ENCODE measurements around the gene OCA2.
"Not testable (repeated sequence)": the region's sequence is repeated elsewhere in the genome, so short reads cannot be mapped to it uniquely, and the experiment has no call there.

OCA2 gene

DNA sequence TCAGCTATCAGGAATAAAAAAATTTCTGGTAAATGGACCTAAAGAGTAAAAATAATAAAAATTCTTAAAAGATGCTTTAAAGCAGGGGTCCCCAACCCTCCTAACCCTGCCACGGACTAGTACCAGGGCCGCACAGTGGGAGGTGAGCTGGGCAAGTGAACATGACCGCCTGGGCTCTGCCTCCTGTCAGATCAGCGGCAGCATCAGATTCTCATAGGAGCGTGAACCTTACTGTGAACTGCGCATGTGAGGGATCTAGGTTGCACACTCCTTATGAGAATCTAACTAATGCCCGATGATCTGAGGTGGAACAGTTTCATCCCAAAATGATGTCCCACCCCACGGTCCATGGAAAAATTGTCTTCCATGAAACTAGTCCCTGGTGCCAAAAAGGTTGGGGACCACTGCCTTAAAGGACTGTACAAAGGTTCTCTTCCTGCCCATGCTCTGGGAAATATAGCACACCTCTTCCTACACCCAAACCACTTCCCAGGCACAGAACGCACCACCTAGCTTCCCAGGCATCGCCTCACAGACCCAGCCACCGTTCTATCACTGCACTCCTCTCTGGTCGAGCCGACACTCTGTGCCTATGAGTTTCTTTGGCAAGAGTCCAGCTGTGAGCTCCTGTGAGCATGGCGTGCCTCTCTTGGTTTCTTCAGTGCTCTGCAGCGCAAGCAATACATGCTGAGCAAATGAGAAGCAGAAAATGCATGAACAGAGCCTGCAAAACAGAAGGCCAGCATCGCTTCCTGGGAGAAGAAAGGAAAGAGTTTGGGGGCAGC is 104.9 kb downstream of the OCA2 start:
- no peak for ATAC-seq

DNA sequence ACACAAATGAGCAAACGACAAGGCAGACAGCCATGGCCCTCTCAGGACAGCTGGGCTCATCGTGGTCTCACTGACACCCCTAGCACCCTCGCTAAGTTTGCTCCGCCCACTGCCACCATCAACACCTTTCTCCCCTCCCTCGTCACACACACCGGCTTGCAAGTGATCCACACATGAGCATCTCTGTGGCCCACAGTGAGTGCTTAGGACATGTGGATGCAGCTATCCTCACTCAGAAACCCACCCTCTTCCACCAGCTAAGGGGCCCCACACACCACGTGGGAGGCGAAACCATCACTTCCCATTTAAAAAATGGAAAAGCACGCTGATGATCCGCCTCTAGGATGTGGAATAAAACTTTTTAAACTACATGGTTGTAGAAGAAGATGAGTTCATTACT is 105.6 kb downstream of the OCA2 start:
- no peak for ATAC-seq

DNA sequence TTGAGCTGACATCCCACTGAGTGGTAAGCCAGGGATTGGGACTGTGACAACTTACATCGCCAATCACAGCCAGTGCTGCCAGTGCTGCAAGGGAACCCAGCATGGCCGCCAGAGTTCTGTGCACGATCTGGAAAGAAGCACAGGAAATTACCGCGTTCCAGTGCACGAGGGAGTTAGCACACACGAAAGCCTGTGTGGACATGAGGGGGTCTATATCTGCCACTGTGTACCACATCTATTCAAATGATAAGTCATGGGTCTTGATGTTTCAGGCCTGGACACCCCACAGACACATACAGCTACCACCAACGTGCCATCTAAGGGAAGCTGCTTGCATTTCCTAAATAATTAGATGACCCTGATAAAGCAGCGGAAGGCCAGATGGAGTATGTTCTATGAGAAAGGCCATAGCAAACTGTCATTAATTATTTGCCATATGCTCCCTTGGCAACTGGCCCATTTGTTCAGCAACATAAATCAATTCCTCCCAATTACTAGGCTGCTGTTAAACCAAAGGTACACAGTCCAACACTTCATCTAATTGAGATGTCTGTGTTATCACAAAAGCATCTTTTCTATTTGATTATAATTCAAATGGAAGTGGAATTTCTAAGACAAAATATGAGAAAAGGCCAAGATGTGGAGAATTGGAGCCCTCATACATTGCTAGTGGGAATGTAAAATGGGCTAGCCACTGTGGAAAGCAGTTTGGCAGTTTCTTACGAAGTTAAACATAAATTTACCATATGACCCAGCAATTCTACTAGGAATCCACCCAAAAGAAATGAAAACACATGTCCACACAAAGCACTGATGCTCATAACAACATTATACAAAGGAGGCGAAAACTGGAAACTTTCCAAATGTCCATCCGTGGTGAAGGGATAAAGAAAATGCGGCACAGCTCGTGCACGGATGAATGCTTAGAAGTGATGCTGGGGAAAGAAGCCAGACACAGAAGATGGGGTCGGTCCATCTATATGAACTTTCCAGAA is 108.3 kb downstream of the OCA2 start:
- no peak for ATAC-seq

DNA sequence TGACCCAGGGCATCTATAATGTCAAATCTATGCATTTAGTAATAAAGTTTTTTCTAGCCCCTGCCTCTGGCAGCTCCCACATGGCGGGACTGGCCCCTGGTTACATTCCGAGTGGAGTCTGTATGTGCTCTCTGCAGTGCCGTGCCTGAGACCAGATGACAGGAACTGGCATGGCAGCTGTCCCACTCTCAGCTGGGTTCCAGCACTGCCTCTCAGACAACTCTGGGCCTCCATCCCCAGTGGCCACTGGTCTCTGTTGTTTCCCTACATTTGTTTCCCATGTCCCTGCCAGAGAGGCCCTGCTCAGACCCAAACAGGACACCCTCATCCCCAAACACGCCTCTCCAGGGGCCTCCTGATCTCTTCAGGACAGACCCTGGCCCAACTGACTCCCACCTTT is 109.3 kb downstream of the OCA2 start:
- ATAC-seq: no peak

DNA sequence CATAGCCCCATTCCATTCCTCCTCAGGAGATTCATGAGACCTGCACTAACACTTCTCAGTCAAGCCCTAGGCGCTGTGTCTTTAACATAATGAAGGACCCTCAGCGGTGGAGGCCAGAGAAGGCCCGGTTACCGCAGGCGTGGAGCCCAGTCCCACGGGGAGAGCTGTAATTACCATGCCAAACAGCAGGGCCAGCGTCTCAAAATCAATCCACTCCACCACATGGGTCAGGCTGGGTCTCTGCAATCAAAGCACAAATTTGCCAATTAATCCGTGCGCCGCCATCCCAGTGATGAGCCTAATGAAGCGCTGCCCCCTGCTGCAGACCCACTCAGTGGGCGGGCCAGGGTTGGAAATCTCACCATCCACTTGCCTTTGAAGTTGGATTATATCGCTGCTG is 109.7 kb downstream of the OCA2 start:
- no peak for ATAC-seq

DNA sequence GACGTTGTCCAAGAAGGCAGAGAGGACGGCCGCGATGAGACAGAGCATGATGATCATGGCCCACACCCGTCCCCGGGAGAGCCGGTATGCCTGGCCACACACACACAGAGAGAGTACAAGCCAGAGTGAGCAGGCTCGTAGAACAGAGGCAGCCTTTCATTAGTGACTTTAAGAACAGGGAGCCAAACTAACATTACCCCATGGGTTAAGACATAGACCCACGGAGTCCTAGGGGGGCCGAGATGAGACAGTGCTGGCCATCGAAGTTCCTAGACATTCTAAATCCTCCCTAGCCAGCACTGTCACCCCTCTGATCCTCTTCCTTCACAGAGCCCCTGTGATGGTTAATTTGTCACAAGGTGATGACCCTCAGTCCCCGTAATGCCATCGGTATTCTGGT is 114.0 kb downstream of the OCA2 start:
- no peak for ATAC-seq

DNA sequence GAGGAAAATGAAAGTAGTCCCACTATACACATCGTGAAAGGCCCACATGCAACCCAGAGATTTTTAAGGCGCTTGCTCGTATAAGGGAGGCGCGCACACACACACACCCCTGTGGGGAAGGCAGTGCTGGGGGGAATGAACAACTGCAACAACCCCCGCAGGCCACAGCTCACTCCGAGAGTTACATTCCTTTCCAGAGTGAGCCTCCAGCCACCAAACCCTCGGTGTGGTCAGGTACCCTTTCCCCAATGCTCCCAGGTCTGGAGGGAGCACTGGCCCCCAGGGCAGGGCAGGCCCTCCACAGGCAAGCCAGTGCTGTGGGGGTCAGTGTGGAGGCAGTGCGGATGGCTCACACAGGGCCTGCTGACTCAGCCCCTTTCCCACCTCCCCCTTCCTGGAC is 115.6 kb downstream of the OCA2 start:
- no peak for ATAC-seq

DNA sequence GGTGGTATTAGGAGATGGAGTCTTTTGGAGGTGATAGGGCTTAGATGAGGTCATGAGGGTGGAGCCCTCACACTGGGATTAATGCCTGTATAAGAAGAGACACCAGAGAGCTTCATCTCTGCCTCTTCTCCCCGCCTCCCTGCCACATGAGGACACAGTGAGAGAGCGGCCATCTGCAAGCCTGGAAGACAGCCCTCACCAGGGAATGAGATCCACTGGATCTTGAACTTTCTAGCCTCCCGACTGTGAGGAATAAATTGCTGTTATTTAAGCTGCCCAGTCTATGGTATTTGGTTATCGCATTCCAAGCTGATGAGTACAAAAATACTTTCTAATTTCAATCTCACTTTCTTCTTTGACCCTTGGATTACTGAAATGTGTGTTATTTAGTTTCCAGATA is 121.4 kb downstream of the OCA2 start:
- ATAC-seq: no peak

DNA sequence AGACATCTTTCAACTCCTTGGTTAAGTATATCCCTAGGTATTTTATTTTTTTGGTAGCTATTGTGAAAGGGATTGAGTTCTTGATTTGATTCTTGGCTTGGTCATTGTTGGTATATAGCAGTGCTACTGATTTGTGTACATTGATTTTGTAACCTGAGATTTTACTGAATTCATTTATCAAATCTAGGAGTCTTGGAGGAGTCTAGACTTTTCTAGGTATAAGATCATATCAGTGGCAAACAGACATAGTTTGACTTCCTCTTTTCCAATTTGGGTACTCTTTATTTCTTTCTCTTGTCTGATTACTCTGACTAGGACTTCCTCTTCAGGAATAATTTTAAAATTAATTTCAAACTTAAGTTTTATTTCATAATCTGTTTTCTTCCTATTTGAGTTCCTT is 125.2 kb downstream of the OCA2 start:
- no peak for ATAC-seq

DNA sequence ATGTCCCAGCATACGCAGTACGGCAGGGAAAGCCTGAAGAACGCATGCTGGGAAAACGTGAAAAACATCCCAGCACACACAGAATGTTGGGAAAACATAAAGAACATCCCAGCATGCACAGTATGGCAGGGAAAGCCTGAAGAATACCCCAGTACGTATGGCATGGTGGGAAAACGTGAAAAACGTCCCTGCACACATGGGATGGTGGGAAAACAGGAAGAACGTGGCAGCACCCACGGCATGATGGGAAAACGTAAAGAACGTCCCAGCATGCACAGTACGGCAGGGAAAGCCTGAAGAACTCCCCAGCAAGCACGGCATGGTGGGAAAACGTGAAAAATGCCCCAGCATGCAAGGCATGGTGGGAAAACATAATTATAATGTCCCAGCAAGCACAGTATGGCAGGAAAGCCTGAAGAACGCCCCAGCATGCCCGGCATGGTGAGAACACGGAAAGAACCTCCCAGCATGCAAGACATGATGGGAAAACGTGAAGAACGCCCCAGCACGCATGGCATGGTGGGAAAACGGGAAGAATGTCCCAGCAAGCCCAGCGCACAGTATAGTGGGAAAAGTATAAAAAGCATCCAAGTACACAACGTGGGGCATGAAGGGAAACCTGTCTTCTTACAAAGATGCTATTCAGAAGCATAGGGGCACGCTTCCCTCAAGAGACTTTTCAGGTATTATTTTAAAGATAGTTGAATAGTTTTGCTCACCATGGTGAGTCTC is 128.3 kb downstream of the OCA2 start:
- no peak for ATAC-seq

DNA sequence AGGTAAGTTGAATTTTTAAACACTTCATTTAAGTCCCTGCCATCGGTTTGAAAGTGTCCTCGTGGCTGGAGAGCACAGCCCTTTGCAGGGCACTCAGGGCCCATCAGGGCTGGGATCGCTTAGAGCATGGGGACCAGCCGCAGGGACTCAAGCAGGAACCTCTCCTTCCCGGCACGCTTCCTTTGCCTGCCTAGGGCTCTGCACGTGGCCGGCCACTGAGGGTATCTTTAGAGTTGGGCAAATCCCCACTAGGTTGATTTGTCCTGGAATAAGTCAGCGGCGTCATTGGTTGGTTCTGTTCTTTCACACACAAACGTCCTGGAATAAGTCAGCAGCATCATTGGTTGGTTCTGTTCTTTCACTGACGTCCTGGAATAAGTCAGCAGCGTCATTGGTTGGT is 131.6 kb downstream of the OCA2 start:
- ATAC-seq: no peak

DNA sequence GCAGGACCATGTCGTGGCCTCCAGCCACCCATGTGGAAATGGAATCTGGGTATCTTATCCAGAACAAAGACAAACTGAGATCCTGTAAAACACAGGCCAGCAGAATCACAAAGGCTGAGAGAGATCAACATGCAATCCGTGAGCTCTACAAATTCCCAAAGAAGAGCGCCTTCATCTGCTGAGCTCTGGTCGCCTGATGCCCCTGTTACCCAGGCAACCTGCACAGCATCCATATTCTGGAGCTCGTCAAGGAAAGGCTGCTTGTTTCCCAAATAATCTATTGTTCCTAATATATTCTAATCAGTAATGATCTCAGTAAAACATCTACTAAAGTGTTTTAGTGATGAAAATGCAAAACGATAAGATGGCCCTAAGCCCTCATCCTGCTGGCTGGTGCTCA is 133.6 kb downstream of the OCA2 start:
- no peak for ATAC-seq

DNA sequence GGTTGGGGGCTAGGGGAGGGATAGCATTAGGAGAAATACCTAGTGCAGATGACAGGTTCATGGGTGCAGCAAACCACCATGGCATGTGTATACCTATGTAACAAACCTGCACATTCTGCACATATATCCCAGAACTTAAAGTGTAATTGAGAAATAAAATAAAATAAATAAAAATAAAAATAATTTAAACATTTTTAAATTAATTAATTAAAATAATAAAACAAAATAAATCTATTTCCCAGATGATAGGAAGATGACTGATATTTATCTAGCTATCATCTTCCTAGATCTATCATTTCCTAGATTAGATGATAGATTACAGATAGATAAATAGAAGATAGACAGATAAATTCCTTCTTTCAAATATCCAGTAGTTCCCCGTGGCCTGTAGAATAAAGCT is 137.3 kb downstream of the OCA2 start:
- ATAC-seq: no peak

DNA sequence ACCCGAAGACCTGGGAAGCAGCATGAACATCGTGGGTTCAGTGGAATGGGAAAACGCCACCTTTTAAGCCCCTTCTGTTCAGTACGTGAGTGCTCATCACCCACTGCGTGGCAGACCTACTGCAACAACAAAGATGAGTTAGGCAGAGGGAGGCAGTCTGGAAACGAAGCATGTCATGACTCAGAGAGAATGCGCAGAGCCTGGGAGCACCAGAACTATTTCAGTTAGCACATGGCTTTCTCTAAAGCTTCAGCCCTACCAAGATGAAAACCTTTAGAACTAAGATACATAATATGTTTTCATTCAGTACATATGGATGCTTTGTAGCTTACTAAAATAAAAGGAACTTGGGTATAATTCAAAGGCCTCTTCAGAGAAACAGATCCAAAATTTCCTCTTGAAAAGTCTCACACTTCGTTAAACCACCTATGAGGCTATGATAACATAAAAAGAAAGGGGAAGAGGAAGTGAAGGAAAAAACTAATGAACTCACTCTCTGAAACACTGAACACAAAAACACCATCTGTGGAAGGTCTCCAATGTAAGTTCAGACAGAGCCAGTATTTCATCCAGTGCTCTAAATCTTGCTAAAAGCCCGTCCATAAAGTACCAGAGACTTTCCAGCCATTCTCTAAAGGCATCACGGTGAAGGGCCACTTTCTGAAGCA is 140.1 kb downstream of the OCA2 start:
- no peak for ATAC-seq

DNA sequence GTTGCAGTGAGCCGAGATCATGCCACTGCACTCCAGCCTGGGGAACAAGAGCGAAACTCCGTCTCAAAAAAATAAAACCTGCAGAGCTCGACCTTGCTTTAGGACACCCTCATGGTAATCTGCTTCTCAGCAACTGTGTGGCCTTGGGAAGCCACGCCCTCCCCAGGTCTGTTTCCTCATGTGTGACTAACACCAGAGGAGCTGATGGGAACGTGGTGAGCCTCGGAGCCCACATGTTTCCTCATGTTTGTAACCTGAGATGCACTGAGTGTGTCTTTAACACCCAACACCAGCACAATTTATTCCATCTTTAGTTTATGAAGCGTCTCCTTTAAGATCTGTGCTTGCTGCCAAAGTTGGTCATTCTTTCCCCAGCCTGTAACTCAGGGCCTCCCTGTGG is 142.8 kb downstream of the OCA2 start:
- ATAC-seq: no peak

DNA sequence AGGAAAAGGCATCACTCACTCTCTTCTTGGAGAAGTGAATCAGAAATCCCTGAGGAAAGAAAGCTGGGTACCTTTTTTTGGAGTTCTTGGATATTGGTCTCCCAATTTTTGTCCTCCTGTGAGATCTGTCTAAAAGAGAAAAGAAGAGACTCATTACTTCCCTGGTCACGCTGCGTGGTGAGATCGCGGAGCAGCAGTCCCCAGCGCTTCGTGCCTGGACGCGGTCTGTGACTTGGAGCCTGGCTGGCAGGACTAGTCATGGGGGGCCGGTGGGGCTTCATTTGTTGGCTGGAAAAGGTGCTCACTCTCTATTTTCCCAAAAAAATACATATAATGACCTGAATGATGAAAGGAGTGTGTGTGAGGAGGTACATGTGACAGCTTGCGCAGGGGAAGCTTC is 144.0 kb downstream of the OCA2 start:
- no peak for ATAC-seq

DNA sequence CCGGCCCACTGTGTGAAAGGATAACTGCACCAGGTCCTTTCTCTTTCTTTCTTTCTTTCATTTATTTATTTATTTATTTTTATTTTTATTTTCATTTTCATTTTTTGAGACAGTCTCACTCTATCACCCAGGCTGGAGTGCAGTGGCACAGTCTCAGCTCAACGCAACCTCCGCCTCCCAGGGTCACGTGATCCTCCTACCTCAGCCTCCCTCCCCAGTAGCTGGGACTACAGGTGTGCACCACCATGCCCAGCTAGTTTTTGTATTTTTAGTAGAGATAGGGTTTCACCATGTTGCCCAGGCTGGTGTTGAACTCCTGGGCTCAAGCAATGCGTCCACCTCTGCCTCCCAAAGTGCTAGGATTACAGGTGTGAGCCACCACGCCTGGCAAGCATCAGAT is 146.5 kb downstream of the OCA2 start:
- not testable (repeated sequence) for ATAC-seq

DNA sequence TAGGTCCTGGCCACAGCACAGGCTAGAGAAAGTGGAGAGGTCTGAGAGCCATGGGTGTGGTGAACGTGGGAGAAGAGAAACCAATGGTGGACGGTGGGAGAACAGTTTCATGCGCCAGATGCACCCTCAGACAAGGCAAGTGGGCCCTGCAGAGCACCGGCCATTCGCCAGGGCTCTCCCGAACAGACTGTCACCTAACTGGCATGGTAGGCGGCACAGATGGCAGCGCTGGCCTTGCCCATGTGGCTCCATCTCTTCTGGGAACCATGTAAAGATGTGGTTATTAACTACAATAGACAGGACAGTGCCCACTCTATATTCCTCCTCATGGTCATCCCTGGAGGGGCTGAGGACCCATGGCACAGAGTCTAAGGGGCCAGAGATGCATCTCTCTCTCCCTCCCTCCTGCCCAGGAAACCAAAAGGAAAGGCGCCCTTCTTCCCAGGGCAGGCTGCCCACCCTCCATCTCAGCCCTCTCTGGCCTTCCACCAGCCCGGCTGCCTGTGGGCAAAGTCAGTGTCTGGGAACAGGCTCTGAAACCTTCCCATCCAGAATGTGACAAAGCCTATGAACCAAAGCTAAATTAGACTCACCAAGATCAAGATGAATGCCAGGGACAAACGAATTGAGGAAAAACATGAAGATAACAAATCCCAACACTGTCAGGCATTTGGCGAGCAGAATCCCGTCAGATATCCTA is 147.8 kb downstream of the OCA2 start:
- ATAC-seq: no peak

DNA sequence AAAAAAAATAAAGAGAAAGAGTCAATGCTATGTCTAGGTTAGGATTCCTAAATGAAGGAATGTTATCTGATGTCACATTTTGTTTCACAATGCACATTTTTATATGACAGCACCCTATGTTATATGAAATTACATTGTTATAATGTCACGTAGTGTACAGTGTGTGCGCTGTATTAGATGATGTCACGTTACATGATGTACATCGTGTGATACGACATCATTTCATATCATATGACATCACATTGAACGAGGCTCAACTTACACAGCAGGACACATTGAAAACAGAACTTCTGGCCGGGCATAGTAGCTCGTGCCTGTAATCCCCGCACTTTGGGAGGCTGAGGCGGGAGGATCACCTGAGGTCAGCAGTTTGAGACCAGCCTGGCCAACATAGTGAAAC is 150.0 kb downstream of the OCA2 start:
- ATAC-seq: no peak

DNA sequence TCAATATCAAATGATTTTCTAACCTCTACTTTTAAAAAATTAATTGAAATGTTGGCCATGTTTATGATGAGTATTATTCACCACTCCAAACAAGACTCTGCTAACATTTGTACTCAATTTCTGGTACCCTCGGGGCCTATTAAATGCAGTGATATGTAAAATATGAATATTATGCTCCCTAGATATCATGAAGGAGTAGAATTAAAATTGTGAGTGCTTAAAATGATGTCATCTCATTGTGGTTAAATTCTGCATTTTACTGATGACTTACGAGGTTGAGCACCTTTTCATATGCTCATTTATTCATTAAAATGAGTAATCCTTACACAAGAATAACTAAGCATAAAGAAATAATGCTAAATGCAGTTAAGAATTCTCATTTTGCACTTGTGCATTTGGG is 159.9 kb downstream of the OCA2 start:
- no peak for ATAC-seq

DNA sequence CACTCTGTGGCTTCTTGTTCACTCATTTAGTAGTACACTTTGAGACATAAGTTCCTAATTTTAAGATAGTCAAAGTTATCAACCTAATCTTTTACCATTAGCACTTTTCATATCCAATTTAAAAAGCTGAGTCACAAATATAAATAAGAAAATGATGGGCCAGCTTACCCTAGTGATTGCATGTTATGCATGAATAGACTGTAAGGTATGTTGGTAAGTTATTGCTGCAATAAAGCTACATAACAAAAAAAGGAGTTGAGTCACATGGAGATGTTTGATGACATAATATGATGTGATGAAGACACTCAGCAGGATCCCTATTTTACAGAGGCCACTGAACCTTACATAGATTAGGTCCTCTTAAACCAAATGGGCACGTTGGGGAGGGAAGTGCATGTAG is 161.3 kb downstream of the OCA2 start:
- no peak for ATAC-seq

DNA sequence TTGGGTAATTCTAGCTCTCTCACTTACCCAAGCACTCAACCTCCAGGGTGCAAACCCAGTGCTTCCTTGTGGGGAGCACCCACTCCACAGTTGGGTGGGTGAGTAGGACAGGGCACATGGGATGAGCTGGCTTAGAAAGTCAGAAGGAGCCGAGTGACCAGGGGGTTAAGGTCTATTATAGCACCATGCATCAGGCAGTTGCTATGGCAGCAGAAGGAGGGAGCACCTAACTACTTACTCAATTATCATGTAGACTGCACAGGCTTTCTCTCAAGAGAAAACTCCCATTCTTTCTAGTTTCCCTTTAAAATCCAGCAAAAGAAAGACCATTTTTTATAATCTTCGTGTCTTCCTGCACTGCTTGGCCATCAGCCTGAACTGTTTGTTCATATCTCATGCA is 163.0 kb downstream of the OCA2 start:
- ATAC-seq: no peak

Measured in activated CD4-positive, CD25-positive, alpha-beta regulatory T cell treated with anti-CD3 and anti-CD28 coated beads, Interleukin-2, amount 50 U/mL, for 24 hours (primary cell).